HL-60 (cell line): ENCODE results near the gene SP100.
A peak's percentile ranks its signal among the peaks of the same experiment; 100 is the strongest.

ENCODE experiments used
- GABPA ChIP-seq: IDR thresholded peaks from 2 replicates; pipeline ENCODE4 v1.6.1; 2012; ENCODE audit warnings: low read depth
- POLR2AphosphoS5 ChIP-seq: IDR thresholded peaks from 2 replicates; pipeline ENCODE4 v1.6.1; 2012; ENCODE audit warnings: low read depth
- SPI1 ChIP-seq: IDR thresholded peaks from 2 replicates; pipeline ENCODE4 v1.6.1; 2012; ENCODE audit warnings: low read depth, mild to moderate bottlenecking, borderline replicate concordance
- TF ChIP-seq, protein P1 (sequence below): IDR thresholded peaks from one replicate; pipeline ENCODE4 v1.5.1; 2011; ENCODE audit warnings: low read length, control low read depth, inconsistent platforms; ENCODE audit not compliant: insufficient read depth
- TF ChIP-seq, protein P2 (sequence below): IDR thresholded peaks from 2 replicates; pipeline ENCODE4 v1.6.1; 2012; ENCODE audit warnings: low read depth; ENCODE audit not compliant: insufficient replicate concordance

DNA sequence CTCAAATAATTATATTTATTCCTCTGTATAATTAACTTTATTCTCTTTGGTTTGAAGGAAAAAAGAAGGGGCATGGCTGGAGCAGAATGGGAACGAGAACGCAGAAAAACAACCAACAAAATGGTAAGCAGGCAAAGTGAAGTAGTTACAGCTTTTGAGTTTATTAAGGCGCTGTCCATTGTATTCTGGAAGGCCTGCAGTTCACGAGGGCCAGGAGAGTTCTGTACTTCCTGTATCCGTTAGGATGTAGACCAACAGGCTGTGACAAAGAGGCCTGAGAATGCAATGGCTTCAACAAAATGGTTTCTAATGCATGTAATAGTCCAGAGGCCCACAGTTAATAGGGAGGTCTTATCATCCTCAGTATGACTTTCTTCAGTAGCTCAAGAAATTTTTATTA, 32.5 kb upstream of the SP100 start:
- TF ChIP-seq, protein P1, sequence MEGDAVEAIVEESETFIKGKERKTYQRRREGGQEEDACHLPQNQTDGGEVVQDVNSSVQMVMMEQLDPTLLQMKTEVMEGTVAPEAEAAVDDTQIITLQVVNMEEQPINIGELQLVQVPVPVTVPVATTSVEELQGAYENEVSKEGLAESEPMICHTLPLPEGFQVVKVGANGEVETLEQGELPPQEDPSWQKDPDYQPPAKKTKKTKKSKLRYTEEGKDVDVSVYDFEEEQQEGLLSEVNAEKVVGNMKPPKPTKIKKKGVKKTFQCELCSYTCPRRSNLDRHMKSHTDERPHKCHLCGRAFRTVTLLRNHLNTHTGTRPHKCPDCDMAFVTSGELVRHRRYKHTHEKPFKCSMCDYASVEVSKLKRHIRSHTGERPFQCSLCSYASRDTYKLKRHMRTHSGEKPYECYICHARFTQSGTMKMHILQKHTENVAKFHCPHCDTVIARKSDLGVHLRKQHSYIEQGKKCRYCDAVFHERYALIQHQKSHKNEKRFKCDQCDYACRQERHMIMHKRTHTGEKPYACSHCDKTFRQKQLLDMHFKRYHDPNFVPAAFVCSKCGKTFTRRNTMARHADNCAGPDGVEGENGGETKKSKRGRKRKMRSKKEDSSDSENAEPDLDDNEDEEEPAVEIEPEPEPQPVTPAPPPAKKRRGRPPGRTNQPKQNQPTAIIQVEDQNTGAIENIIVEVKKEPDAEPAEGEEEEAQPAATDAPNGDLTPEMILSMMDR = no peak
- TF ChIP-seq, protein P2, sequence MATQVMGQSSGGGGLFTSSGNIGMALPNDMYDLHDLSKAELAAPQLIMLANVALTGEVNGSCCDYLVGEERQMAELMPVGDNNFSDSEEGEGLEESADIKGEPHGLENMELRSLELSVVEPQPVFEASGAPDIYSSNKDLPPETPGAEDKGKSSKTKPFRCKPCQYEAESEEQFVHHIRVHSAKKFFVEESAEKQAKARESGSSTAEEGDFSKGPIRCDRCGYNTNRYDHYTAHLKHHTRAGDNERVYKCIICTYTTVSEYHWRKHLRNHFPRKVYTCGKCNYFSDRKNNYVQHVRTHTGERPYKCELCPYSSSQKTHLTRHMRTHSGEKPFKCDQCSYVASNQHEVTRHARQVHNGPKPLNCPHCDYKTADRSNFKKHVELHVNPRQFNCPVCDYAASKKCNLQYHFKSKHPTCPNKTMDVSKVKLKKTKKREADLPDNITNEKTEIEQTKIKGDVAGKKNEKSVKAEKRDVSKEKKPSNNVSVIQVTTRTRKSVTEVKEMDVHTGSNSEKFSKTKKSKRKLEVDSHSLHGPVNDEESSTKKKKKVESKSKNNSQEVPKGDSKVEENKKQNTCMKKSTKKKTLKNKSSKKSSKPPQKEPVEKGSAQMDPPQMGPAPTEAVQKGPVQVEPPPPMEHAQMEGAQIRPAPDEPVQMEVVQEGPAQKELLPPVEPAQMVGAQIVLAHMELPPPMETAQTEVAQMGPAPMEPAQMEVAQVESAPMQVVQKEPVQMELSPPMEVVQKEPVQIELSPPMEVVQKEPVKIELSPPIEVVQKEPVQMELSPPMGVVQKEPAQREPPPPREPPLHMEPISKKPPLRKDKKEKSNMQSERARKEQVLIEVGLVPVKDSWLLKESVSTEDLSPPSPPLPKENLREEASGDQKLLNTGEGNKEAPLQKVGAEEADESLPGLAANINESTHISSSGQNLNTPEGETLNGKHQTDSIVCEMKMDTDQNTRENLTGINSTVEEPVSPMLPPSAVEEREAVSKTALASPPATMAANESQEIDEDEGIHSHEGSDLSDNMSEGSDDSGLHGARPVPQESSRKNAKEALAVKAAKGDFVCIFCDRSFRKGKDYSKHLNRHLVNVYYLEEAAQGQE = peak; percentile 72
- TF ChIP-seq POLR2AphosphoS5 (no peak), GABPA (no peak), SPI1 (no peak)
